Measurements from ENCODE around the gene SLC6A11.

SLC6A11 gene

GRCh38 chr3:10780922-10781321 is 35.1 kb upstream of the SLC6A11 start:
- H3K4me1 Mint-ChIP-seq: peaks cover 10% of the 10 kb centered on the region
- no peak for DNase-seq (ENCODE audit: low spot score in 2 of 2)
- no peaks in the 10 kb centered on the region for H3K9me3 Mint-ChIP-seq
- H3K4me3 Mint-ChIP-seq: no peak overlapping the region
- no peaks in the 10 kb centered on the region for H3K36me3 Mint-ChIP-seq
- no peak overlapping the region for H3K27ac Mint-ChIP-seq
- no peak for ATAC-seq

DNA sequence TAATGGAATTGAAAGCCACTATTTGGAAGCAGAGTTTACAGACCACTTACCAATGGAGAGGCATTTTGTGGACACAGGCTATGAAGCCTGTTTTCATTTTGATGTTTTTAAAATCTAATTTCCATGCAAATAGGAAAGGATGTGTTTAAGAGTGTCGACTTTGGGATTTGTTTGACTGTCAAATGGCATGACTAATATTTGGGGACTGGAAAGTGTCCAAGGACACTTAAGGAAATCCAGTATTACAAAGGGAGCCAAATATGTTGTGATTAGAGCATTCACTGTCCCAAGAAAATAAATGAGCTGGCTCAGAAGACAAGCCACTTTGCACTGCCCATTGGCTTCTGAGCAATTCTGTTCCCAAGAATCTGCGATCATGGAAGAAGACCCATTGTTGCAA is 34.0 kb upstream of the SLC6A11 start:
- Mint-ChIP-seq H3K4me3 (no peak overlapping the region), H3K36me3 (no peaks in the 10 kb centered on the region), H3K4me1 (peaks cover 10% of the 10 kb centered on the region), H3K9me3 (no peaks in the 10 kb centered on the region), H3K27ac (no peak overlapping the region)
- ATAC-seq: no peak
- no peak for DNase-seq (ENCODE audit: low spot score in 2 of 2)

DNA sequence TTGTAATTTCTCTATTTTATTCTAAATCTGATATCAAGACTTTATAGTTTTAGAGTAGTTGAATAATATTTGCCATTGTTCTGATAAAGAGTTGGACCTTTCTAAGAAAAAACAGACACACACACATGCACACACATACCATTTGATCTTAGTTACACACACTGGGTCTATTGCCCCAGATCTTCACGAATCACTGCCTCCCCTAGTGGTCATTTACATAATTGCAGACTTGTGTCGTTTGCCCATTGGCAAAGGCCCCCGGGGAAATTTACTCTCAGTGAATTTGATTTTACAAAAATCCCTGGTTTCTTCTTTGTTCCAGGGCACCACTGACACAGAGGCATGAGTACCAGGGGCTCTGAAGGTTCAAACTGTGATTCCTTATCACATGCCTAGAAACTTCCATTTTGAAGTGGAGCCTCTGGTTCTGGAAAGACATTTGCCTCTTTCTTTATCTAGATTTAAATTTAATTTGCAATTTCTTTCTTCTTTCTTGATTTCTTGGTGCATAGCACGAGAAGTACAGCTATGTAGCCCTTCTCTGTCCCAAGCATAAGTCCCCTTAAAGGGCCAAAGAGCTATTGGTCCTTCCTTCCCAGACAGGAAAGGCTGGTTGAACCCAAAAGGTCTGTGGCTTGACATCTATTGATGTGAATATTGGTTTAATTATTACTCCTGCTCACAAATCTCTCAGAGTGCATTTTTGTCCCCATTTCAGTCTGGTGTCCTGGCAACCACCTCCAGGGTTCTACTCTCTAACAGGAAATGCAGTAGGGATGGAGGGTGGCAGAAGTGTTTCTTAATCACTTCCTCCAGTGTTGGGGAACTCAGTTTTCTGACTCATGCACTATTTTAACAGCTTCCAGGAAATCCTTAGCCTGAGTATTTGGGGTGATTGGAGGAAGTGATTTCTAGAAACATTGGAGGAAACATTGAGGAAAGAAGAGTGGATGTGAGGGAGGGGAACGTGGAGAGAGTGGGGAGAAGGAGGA is 32.4 kb upstream of the SLC6A11 start:
- peak; percentile 10 to 58 for DNase-seq (ENCODE audit: low spot score in 2 of 2)

GRCh38 chr3:10786640-10787039 is 29.4 kb upstream of the SLC6A11 start:
- H3K36me3 Mint-ChIP-seq: no peaks in the 10 kb centered on the region
- no peak for DNase-seq (ENCODE audit: low spot score in 2 of 2)
- no peaks in the 10 kb centered on the region for H3K9me3 Mint-ChIP-seq
- no peak for ATAC-seq
- H3K4me1 Mint-ChIP-seq: peaks cover 10% of the 10 kb centered on the region
- no peak overlapping the region for H3K27ac Mint-ChIP-seq
- H3K4me3 Mint-ChIP-seq: no peak overlapping the region

More for the DNA sequence above, 32.4 kb upstream of the SLC6A11 start:
- Mint-ChIP-seq H3K27ac (no peak overlapping the region), H3K36me3 (no peaks in the 10 kb centered on the region), H3K4me1 (peaks cover 10% of the 10 kb centered on the region), H3K9me3 (no peaks in the 10 kb centered on the region), H3K4me3 (no peak overlapping the region)
- no peak for ATAC-seq

DNA sequence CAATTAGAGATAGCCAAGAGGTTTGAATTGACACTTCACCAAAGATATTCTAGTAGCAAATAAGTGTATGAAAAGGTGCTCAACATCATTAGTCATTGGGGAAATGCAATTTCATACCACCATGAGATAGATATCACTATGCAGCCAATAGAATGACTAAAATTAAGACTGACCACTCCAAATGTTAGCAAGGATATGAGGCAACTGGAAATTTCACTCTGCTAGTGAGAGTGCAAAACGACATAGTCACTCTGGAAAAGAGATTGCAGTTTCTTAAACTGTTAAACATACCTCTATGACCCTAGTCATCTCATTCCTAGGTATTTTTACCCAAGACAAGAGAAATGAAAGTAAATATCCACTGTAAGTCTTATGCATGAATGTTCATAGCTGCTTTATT is 27.6 kb upstream of the SLC6A11 start:
- Mint-ChIP-seq H3K36me3 (no peaks in the 10 kb centered on the region), H3K27ac (no peak overlapping the region), H3K9me3 (no peaks in the 10 kb centered on the region), H3K4me1 (peaks cover 9% of the 10 kb centered on the region), H3K4me3 (no peak overlapping the region)
- peak; percentile 16 for ATAC-seq
- DNase-seq (ENCODE audit: low spot score in 2 of 2): no peak

- Mint-ChIP-seq H3K9me3 (no peaks in the 10 kb centered on the region), H3K4me3 (no peak overlapping the region), H3K4me1 (no peaks in the 10 kb centered on the region), H3K36me3 (no peaks in the 10 kb centered on the region), H3K27ac (no peak overlapping the region)
- DNase-seq (ENCODE audit: low spot score in 2 of 2): no peak
- ATAC-seq: no peak
Observed at GRCh38 chr3:10790713-10791112, 25.3 kb upstream of the SLC6A11 start.

GRCh38 chr3:10792208-10792607 is 23.8 kb upstream of the SLC6A11 start:
- H3K4me1 Mint-ChIP-seq: no peaks in the 10 kb centered on the region
- no peaks in the 10 kb centered on the region for H3K9me3 Mint-ChIP-seq
- no peaks in the 10 kb centered on the region for H3K36me3 Mint-ChIP-seq
- no peak overlapping the region for H3K4me3 Mint-ChIP-seq
- DNase-seq (ENCODE audit: low spot score in 2 of 2): peak in 1 of 2 donors; percentile 28
- no peak for ATAC-seq
- no peak overlapping the region for H3K27ac Mint-ChIP-seq

- ATAC-seq (no peak), DNase-seq (ENCODE audit: low spot score in 2 of 2) (no peak)
- Mint-ChIP-seq H3K36me3 (no peaks in the 10 kb centered on the region), H3K4me3 (no peak overlapping the region), H3K27ac (no peak overlapping the region), H3K4me1 (no peaks in the 10 kb centered on the region), H3K9me3 (no peaks in the 10 kb centered on the region)
Observed at GRCh38 chr3:10798600-10799367, 17.2 kb upstream of the SLC6A11 start.

DNA sequence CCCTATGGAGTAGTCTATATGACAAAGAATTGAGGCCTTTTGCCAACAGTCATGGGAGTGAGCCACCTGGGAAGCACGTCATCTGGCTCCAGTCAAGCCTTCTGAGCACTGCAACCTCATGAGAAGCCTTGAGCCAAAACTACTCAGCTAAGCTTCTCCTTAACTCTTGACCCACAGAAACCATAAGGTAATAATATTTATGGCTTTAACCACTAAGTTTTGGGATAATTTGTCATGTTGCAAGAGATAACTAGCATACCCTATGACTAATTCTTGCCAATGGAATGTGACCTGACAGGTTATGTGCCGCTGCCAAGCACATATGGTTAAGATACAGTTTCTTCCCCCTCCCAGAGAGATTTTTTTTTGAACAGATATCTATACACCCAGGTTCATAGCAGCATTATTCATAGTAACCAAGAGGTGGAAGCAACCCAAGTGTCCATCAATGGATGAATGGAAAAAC is 11.8 kb upstream of the SLC6A11 start:
- H3K4me1 Mint-ChIP-seq: no peaks in the 10 kb centered on the region
- DNase-seq (ENCODE audit: low spot score in 2 of 2) (no peak), ATAC-seq (no peak)
- no peaks in the 10 kb centered on the region for H3K9me3 Mint-ChIP-seq
- no peaks in the 10 kb centered on the region for H3K36me3 Mint-ChIP-seq
- H3K4me3 Mint-ChIP-seq: no peak overlapping the region
- H3K27ac Mint-ChIP-seq: no peak overlapping the region

GRCh38 chr3:10806006-10806405 is 10.0 kb upstream of the SLC6A11 start:
- Mint-ChIP-seq H3K4me1 (no peaks in the 10 kb centered on the region), H3K36me3 (no peaks in the 10 kb centered on the region), H3K9me3 (no peaks in the 10 kb centered on the region), H3K27ac (no peak overlapping the region), H3K4me3 (no peak overlapping the region)
- ATAC-seq: no peak
- DNase-seq (ENCODE audit: low spot score in 2 of 2): no peak

GRCh38 chr3:10808130-10808735 is 7.8 kb upstream of the SLC6A11 start:
- H3K4me1 Mint-ChIP-seq: no peaks in the 10 kb centered on the region
- H3K4me3 Mint-ChIP-seq: no peak overlapping the region
- H3K9me3 Mint-ChIP-seq: no peaks in the 10 kb centered on the region
- no peak overlapping the region for H3K27ac Mint-ChIP-seq
- H3K36me3 Mint-ChIP-seq: no peaks in the 10 kb centered on the region
- DNase-seq (ENCODE audit: low spot score in 2 of 2): no peak
- ATAC-seq: no peak

DNA sequence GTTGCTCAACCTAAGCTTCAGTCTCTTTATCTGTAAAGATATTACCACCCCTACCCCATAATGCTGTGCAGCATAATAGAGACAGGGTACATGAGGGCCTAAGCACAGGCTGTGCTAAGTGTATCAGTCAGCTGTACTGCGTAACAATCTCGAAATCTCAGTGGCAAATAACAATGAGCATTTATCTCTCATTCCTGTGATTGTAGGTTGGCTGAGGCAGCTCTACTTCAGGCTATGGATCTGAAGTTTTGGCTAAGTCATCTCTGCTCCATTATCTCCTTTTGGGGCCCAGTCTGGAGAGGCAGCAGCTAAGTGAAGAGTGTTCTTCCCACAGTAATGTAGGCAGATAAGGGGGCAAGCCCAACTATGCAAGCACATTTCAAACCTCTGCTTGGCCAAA is 7.1 kb upstream of the SLC6A11 start:
- DNase-seq (ENCODE audit: low spot score in 2 of 2) (no peak), ATAC-seq (no peak)
- H3K27ac Mint-ChIP-seq: no peak overlapping the region
- H3K9me3 Mint-ChIP-seq: no peaks in the 10 kb centered on the region
- H3K36me3 Mint-ChIP-seq: no peaks in the 10 kb centered on the region
- H3K4me3 Mint-ChIP-seq: no peak overlapping the region
- no peaks in the 10 kb centered on the region for H3K4me1 Mint-ChIP-seq

DNA sequence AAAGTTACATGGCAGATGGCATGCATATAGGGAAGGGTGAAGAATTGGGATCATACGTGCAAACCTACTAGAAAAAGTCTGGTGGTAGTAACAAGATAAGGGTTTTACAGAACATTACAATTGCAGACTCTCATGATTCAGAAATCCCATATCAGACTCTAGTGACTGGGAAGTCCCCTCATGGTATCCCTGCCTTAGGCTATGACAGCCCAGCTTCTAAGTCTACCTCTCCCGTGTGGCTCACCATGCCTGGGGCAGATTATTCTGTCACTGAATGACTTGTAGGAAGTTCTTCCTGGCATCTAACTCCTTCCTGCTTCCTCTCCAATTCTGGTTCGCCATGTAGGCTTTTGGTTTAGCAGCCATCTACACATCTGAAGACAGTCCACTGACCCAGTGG is 5.7 kb upstream of the SLC6A11 start:
- DNase-seq (ENCODE audit: low spot score in 2 of 2): no peak
- Mint-ChIP-seq H3K36me3 (no peaks in the 10 kb centered on the region), H3K4me3 (no peak overlapping the region), H3K4me1 (no peaks in the 10 kb centered on the region), H3K27ac (no peak overlapping the region), H3K9me3 (no peaks in the 10 kb centered on the region)
- ATAC-seq: no peak

- Mint-ChIP-seq H3K4me1 (no peaks in the 10 kb centered on the region), H3K36me3 (no peaks in the 10 kb centered on the region), H3K4me3 (no peak overlapping the region), H3K9me3 (no peaks in the 10 kb centered on the region), H3K27ac (no peak overlapping the region)
- DNase-seq (ENCODE audit: low spot score in 2 of 2) (no peak), ATAC-seq (no peak)
Observed at GRCh38 chr3:10813425-10813824, 2.6 kb upstream of the SLC6A11 start.

- Mint-ChIP-seq H3K9me3 (no peaks in the 10 kb centered on the region), H3K4me1 (no peaks in the 10 kb centered on the region), H3K36me3 (no peaks in the 10 kb centered on the region), H3K4me3 (no peak overlapping the region), H3K27ac (no peak overlapping the region)
- ATAC-seq: no peak
- DNase-seq (ENCODE audit: low spot score in 2 of 2): no peak
Observed at GRCh38 chr3:10814623-10815022, 1.4 kb upstream of the SLC6A11 start.

All from stimulated activated effector memory CD8-positive, alpha-beta T cell treated with anti-CD3 and anti-CD28 coated beads, Interleukin-12 subunit alpha, Interleukin-12 subunit beta, amount 100 ng/mL, for 72 hours (primary cell).